HG03039 (cell line): ENCODE measurements around the gene TEX264.
"Not testable (repeated sequence)": the region's sequence is repeated elsewhere in the genome, so short reads cannot be mapped to it uniquely, and the experiment has no call there.

ENCODE experiments used
- ATAC-seq: cut with Tn5 transposase; IDR thresholded peaks from one replicate; pipeline ENCODE4 v1.9.1; 2021; ENCODE audit warnings: mild to moderate bottlenecking, moderate library complexity; ENCODE audit not compliant: unreplicated experiment

TEX264 gene

GRCh38 chr3:51712963-51713362, 41.9 kb downstream of the TEX264 start:
- no peak for ATAC-seq

- no peak for ATAC-seq
Measured at GRCh38 chr3:51715231-51715976, 44.4 kb downstream of the TEX264 start.

GRCh38 chr3:51715977-51716294, 44.9 kb downstream of the TEX264 start:
- no peak for ATAC-seq

GRCh38 chr3:51716805-51717204, 45.8 kb downstream of the TEX264 start:
- no peak for ATAC-seq

- ATAC-seq = no peak
Measured at GRCh38 chr3:51717446-51717845, 46.4 kb downstream of the TEX264 start.

GRCh38 chr3:51717947-51718346, 46.9 kb downstream of the TEX264 start:
- ATAC-seq = no peak

GRCh38 chr3:51718547-51719409, 47.7 kb downstream of the TEX264 start:
- no peak for ATAC-seq

GRCh38 chr3:51719410-51720025, 48.5 kb downstream of the TEX264 start:
- ATAC-seq = no peak

- no peak for ATAC-seq
Measured at GRCh38 chr3:51720292-51721061, 49.4 kb downstream of the TEX264 start.

GRCh38 chr3:51721062-51721745, 50.2 kb downstream of the TEX264 start:
- no peak for ATAC-seq

GRCh38 chr3:51722362-51722761, 51.3 kb downstream of the TEX264 start:
- no peak for ATAC-seq

- no peak for ATAC-seq
Measured at GRCh38 chr3:51727500-51727899, 56.4 kb downstream of the TEX264 start.

GRCh38 chr3:51729042-51729633, 58.1 kb downstream of the TEX264 start:
- no peak for ATAC-seq

- no peak for ATAC-seq
Measured at GRCh38 chr3:51733859-51734571, 63.0 kb downstream of the TEX264 start.

GRCh38 chr3:51734572-51734907, 63.5 kb downstream of the TEX264 start:
- ATAC-seq = no peak

GRCh38 chr3:51735039-51735438, 64.0 kb downstream of the TEX264 start:
- ATAC-seq = no peak

GRCh38 chr3:51735950-51736349, 64.9 kb downstream of the TEX264 start:
- ATAC-seq = no peak

- no peak for ATAC-seq
Measured at GRCh38 chr3:51739110-51739509, 68.1 kb downstream of the TEX264 start.

GRCh38 chr3:51742320-51742719, 71.3 kb downstream of the TEX264 start:
- ATAC-seq = not testable (repeated sequence)

GRCh38 chr3:51742978-51743377, 71.9 kb downstream of the TEX264 start:
- ATAC-seq = not testable (repeated sequence)
